ENCODE measurements around the gene IRAK1.

The IRAK1 gene

GRCh38 chrX:153971124-153971449 lies 48.6 kb downstream of the IRAK1 start:
- peak; percentile 79 for DNase-seq (ENCODE audit: low spot score)

GRCh38 chrX:153970357-153971123 lies 49.2 kb downstream of the IRAK1 start:
- DNase-seq (ENCODE audit: low spot score), result peak; percentile 24

GRCh38 chrX:153969904-153970356 lies 49.8 kb downstream of the IRAK1 start:
- peak; percentile 18 for DNase-seq (ENCODE audit: low spot score)

- DNase-seq (ENCODE audit: low spot score), result no peak
Measured at GRCh38 chrX:153969125-153969903, 50.4 kb downstream of the IRAK1 start.

GRCh38 chrX:153968754-153969124 lies 51.0 kb downstream of the IRAK1 start:
- no peak for DNase-seq (ENCODE audit: low spot score)

GRCh38 chrX:153968255-153968654 lies 51.4 kb downstream of the IRAK1 start:
- no peak for DNase-seq (ENCODE audit: low spot score)

GRCh38 chrX:153967536-153968224 lies 52.0 kb downstream of the IRAK1 start:
- DNase-seq (ENCODE audit: low spot score), result no peak

GRCh38 chrX:153966841-153967535 lies 52.7 kb downstream of the IRAK1 start:
- no peak for DNase-seq (ENCODE audit: low spot score)

- DNase-seq (ENCODE audit: low spot score), result no peak
Measured at GRCh38 chrX:153966283-153966688, 53.4 kb downstream of the IRAK1 start.

- no peak for DNase-seq (ENCODE audit: low spot score)
Measured at GRCh38 chrX:153965406-153965805, 54.3 kb downstream of the IRAK1 start.

- no peak for DNase-seq (ENCODE audit: low spot score)
Measured at GRCh38 chrX:153964105-153964504, 55.6 kb downstream of the IRAK1 start.

GRCh38 chrX:153963546-153963945 lies 56.2 kb downstream of the IRAK1 start:
- DNase-seq (ENCODE audit: low spot score), result no peak

- no peak for DNase-seq (ENCODE audit: low spot score)
Measured at GRCh38 chrX:153961292-153961691, 58.4 kb downstream of the IRAK1 start.

GRCh38 chrX:153960786-153961185 lies 58.9 kb downstream of the IRAK1 start:
- no peak for DNase-seq (ENCODE audit: low spot score)
